ENCODE measurements around the gene BNC2.
"Not testable (repeated sequence)": the region's sequence is repeated elsewhere in the genome, so short reads cannot be mapped to it uniquely, and the experiment has no call there.

Gene BNC2

DNA sequence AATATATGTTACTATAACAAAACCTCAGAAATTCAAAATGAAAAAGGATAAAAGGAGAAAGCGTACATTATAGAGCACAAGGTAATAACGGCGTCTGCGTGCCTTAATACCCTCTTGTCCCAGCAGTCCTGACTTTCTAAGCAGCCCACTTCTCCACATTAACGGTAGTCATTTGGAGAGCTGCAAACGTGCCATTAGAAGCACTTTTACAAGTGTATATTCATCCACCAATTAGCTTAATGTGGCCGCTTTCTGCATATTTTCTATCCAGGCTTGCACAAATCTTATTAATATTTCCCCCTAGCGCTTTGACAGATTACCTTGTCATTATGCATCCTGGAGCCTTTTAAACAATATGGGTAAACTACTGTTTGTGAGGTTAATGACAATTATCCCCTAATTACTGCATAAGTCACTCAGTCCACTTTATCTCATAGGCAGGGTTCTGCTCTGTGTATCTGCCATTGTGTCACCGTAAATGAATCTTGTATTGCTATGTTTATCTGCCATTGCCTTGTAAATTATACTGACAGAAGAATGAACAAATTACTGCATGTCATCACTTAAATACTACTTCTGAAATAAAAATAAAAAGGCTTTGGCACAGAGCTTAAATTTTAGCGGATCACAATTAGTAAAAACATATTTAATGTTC lies 421.3 kb downstream of the BNC2 start:
- no peak overlapping the region for H3K4me3 ChIP-seq (ENCODE audit: low read depth, low read length)
- DNase-seq (ENCODE audit: low read depth) = no peak
- TF ChIP-seq, protein P1, sequence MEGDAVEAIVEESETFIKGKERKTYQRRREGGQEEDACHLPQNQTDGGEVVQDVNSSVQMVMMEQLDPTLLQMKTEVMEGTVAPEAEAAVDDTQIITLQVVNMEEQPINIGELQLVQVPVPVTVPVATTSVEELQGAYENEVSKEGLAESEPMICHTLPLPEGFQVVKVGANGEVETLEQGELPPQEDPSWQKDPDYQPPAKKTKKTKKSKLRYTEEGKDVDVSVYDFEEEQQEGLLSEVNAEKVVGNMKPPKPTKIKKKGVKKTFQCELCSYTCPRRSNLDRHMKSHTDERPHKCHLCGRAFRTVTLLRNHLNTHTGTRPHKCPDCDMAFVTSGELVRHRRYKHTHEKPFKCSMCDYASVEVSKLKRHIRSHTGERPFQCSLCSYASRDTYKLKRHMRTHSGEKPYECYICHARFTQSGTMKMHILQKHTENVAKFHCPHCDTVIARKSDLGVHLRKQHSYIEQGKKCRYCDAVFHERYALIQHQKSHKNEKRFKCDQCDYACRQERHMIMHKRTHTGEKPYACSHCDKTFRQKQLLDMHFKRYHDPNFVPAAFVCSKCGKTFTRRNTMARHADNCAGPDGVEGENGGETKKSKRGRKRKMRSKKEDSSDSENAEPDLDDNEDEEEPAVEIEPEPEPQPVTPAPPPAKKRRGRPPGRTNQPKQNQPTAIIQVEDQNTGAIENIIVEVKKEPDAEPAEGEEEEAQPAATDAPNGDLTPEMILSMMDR (IDR thresholded peaks at IDR 0.05; ENCODE audit: insufficient read depth, low read depth, low read length, missing control alignments) = no peak

DNA sequence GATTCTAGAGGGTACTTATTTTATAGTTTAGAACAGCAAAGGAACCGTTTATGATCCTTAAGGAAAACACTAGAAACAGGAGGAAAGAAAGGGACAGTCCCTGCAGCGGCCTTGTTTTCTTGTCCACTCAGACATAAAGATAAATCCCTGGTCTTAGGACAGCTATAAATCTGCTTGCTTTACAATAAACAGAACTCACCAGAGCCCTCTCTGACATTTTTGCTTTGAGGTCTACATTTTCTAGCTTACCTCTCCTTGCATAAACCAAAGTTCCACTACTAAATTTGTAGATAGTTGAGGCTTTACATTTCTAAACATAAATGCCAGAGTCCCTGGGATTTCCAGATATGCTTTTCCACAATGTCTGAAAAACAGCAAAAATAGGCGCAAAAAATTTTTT lies 422.5 kb downstream of the BNC2 start:
- TF ChIP-seq, protein P1 (IDR thresholded peaks at IDR 0.05; ENCODE audit: insufficient read depth, low read depth, low read length, missing control alignments) = no peak
- H3K4me3 ChIP-seq (ENCODE audit: low read depth, low read length) = no peak overlapping the region
- DNase-seq (ENCODE audit: low read depth) = no peak

GRCh38 chr9:16446636-16447035 lies 423.8 kb downstream of the BNC2 start:
- DNase-seq (ENCODE audit: low read depth) = no peak
- TF ChIP-seq, protein P1 (IDR thresholded peaks at IDR 0.05; ENCODE audit: insufficient read depth, low read depth, low read length, missing control alignments) = no peak
- no peak overlapping the region for H3K4me3 ChIP-seq (ENCODE audit: low read depth, low read length)

- TF ChIP-seq, protein P1 (IDR thresholded peaks at IDR 0.05; ENCODE audit: insufficient read depth, low read depth, low read length, missing control alignments) = no peak
- DNase-seq (ENCODE audit: low read depth) = no peak
- H3K4me3 ChIP-seq (ENCODE audit: low read depth, low read length) = no peak overlapping the region
These were observed 425.1 kb downstream of the BNC2 start for GRCh38 chr9:16445141-16445920.

DNA sequence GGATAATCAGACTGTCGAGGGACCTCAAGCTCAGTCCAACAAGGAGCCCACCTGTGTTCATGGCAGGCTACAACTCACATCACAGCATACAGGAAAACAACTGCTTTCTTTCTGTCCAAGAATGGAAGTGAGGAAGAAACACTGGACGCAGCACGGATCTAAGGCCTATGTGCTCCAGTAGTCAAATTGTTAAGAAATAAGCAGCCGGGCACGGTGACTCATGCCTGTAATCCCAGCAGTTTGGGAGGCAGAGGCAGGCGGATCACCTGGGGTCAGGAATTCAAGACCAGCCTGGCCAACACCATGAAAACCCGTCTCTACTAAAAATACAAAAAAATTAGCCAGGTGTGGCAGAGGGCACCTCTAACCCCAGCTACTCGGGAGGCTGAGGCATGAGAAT lies 427.8 kb downstream of the BNC2 start:
- TF ChIP-seq, protein P1 (IDR thresholded peaks at IDR 0.05; ENCODE audit: insufficient read depth, low read depth, low read length, missing control alignments) = no peak
- no peak for DNase-seq (ENCODE audit: low read depth)
- no peak overlapping the region for H3K4me3 ChIP-seq (ENCODE audit: low read depth, low read length)

DNA sequence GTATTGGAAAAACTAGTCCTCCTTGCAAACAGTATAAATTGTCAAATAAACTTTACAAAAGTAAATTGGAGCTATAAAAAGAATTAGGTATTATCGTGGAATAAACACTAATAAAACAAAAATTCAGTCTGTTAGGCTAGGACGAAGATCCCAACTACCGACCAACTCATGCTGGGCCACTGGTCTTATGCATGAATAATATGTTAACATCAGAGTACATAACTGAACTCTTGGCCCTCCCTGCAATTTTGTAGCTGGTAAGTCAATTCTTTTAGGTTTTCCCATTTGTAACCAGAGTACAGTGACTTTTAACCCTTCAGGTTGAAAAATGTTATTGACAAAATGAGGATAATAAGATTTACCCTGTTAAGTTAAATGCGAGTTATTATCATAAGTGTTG lies 428.7 kb downstream of the BNC2 start:
- H3K4me3 ChIP-seq (ENCODE audit: low read depth, low read length) = no peak overlapping the region
- TF ChIP-seq, protein P1 (IDR thresholded peaks at IDR 0.05; ENCODE audit: insufficient read depth, low read depth, low read length, missing control alignments) = no peak

DNA sequence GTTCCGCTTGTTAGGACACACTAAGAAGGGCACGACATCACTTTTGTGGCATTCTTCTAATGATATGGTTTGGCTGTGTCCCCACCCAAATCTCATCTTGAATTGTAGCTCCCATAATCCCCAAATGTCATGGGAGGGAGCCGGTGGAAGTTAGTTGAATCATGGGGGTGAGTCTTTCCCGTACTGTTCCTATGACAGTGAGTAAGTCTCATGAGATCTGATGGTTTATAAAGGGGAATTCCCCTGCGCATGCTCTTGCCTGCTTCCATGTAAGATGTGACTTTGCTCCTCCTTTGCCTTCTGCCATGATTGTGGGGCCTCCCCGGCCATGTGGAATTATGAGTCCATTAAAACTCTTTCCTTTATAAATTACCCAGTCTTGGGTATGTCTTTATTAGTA lies 431.6 kb downstream of the BNC2 start:
- H3K4me3 ChIP-seq (ENCODE audit: low read depth, low read length); DNase-seq (ENCODE audit: low read depth): not testable (repeated sequence)

More for the DNA sequence above, 428.7 kb downstream of the BNC2 start:
- DNase-seq (ENCODE audit: low read depth) = no peak

Data from GM12865 (cell line).